ENCODE measurements around the gene SLC17A9.

Gene SLC17A9

GRCh38 chr20:63008541-63009044 is 56.1 kb downstream of the SLC17A9 start:
- no peak overlapping the region for H3K4me3 ChIP-seq (ENCODE audit: low read depth, low read length)
- DNase-seq (ENCODE audit: low read depth), result no peak

DNA sequence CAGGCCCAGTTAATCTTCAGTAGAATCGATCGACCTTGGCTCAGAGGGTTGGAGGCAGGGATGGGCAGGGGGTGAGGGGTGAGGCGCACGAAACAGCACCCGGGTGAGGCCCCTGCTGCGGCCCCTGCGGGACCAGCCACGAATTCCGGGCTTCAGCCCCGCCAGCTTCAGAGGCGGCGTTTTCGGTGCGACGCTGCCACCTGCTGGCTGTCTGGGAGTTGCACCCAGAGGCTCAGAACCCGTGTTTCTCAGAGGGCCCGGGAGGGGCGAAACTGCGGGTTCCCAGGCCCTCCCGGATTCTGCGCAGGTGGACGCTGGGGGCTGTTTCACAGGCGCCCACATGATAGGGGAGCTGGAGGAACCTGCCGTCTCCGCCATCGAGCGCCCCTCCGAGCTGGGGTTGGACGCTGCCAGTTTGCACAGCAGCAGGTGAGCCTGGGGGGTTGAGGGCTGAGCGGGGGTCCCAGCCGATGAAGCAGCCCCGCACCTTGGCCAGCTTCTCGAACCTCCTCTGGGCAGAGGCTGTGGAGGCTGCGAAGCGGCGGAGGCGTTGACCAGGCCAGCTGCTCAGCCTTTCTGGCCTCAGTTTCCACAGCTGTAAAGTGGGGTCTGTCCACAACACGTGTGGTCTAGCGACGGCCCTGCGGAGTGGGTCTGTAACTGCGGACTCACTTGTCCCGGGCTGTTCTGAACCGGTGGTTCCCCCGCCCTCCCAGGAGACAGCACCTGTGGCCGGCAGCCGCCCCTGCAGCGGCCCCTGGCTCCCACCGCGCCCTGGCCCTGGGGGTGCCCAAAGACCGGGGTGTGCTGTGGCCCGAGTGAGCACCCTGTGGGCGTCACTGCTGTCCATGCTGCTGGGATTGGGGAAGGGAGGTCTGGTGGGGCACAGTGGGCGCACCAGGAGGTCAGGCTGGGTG is 56.8 kb downstream of the SLC17A9 start:
- no peak for DNase-seq (ENCODE audit: low read depth)
- no peak overlapping the region for H3K4me3 ChIP-seq (ENCODE audit: low read depth, low read length)

DNA sequence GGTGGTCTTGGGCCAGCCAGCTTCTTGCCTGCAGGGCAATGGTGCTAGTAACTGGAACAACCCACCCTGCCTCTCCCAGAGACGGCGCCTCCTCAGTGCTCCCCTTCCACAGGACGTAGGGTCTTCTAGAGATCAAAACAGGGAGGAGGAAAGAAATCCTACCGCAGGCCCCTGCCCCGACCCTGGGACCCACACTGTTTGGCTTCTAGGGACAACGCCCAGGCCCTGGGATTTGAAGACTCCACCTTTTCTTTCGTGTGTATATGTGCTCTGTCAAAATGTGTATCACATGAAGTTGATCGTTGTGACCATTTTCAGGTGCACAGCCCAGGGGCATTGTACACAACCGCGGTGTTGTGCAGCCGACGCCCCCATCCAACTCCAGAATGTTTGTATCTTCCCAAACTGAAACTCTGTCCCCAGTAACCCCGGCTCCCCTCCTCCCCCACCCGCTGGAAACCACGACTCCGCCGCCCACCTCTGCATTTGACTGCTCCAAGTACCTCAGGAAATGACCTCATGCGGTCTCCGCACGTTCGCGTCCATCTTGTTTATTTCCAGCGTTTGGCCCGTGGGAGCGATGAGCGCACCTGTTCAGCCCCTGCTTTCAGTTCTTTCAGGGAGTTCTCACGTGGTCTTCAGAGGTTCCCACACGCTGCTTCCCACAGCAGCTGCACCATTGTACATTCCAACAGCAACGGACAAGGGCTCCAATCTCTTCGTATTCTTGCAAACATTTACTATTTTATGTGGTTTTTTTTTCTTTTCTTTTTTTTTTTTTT is 57.7 kb downstream of the SLC17A9 start:
- H3K4me3 ChIP-seq (ENCODE audit: low read depth, low read length), result no peak overlapping the region
- DNase-seq (ENCODE audit: low read depth), result no peak

DNA sequence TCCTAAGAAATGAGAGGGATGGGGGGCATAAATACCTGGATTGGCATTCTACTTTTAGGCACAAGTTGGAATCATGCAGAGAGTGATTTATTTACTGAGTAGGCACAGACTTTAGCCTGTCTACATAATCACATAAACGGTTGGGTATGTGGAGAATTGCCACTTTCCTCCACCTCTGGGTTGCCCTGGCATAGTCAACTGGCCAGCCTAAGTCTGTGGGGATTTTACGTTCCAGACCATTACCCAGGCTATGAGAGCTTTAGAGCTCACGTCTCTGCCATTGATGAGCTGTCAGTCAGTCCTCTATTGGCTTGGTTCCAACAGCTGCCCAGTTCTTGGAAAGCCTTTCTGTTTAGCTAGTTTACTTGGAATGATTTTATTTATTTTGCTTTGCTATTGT is 59.3 kb downstream of the SLC17A9 start:
- DNase-seq (ENCODE audit: low read depth), result no peak
- no peak overlapping the region for H3K4me3 ChIP-seq (ENCODE audit: low read depth, low read length)

DNA sequence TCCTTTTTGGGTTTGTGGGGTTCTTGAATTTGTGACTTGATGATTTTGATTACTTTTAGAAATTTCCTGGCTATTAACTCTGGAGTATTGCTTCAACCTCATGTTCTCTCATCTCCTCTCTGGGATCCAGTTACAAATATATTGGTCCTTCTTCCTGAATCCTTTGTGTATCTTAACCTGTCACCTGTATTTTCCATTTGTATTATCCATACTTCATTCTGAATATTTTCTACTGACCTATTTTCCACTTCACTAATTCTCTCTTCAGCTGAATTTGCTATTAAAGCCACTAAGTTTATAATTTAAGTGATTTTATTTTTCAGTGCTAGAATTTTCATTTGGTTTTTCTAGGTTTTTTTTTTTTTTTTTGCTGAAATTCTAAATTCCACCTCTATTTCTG is 60.7 kb downstream of the SLC17A9 start:
- DNase-seq (ENCODE audit: low read depth), result no peak
- no peak overlapping the region for H3K4me3 ChIP-seq (ENCODE audit: low read depth, low read length)

DNA sequence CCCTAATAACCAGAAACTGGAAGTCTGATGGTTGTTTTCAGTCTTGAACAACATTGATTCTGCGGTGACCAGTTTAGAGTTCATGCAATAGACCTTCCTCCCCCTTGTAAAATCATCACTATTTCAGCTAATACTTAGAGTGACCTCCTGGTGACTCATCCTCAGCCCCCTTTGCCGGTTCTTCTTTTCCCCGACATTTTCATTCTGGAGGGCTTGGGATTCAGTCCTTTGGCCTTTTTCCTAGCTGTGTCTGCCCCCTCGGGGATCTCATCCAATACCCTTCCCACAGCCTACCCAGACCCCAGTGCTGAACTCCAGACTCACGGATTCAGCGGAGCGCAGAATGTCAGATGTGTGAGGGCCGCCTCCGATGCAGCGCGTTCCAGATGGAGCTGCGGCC is 61.8 kb downstream of the SLC17A9 start:
- no peak for DNase-seq (ENCODE audit: low read depth)
- H3K4me3 ChIP-seq (ENCODE audit: low read depth, low read length), result no peak overlapping the region

GRCh38 chr20:63014710-63015109 is 62.2 kb downstream of the SLC17A9 start:
- no peak overlapping the region for H3K4me3 ChIP-seq (ENCODE audit: low read depth, low read length)
- DNase-seq (ENCODE audit: low read depth), result no peak

DNA sequence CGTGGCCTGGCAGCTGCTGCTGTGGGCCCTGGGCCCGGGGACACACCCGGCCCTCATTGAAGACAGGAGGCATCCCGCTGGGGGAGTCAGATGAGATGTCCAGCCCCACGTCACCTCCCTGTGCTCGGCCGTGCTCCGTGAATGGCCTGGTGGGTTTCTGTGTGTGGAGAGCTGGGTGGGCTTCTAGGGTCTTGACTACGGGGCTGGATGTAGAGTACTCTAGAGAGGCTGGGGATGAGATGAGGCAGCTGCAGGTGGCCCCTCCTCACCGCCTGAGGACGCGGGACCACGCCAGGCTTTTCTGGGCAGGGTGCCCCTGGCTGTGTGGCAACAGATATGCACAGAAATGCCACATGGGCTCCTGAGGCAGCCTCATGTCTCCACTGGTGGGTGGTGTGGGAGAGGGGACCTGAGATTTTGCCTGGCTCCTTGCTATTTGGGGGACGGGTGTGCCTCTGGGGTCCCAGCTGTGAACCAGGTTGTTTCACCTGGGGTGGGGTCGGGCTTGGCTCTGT is 62.7 kb downstream of the SLC17A9 start:
- no peak overlapping the region for H3K4me3 ChIP-seq (ENCODE audit: low read depth, low read length)

DNA sequence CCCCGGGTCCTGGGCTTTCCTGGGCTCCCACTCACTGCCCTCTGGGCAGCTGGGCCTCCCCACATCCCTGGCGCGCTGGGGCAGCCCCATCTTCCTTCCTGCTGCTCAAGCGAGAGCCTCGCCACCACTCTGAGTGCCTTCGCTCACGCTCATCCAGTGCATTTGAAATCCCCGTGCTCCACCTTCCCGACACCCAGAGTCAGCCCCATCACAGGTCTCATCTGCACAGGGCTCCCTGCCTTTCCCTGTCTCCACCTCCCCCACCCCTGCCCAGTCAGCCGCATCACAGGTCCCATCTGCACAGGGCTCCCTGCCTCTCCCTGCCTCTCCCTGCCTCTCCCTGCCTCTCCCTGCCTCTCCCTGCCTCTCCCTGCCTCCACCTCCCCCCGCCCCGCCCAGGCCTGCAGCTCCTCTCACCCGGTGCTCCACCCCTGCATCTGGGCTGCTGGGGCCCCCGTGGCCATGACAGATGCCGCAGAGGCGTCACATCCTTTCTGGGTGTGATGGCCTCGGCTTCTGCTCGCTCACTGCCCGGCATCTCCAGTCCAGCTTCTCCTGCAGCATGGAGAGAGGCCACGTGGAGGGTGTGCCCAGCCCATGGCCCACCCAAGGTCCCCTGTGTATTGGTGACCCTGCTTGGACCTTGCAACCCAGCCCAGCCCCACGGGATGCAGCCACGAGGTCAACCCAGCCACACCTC is 63.3 kb downstream of the SLC17A9 start:
- no peak overlapping the region for H3K4me3 ChIP-seq (ENCODE audit: low read depth, low read length)

More for the DNA sequence above, 62.7 kb downstream of the SLC17A9 start:
- no peak for DNase-seq (ENCODE audit: low read depth)

DNA sequence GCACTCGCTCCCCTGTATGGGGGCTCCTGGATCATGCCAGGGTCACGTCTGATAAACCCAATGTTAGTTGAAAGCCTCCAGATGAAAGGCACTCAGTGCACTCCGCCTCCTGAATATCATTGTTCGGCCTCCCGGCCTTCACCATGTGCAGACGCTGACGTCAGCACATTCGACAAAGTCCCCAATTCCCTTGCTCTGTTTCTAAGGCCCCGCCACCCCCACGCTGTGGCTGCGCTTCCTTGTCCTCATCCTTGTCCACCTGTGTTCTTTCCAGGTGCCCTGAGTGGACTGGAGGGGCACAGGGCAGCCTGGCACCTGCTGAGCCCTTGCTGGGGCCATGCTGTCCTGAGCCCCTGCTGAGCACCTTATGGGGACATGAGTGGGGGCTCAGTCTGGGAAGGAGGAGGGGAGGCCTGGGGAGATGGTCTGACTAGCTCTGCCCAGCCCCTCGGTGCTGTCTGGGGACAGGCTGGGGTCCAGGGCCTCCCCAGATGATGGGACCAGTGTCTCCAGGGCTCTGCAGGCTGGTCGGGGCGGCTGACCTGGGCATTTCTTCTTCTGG is 64.1 kb downstream of the SLC17A9 start:
- DNase-seq (ENCODE audit: low read depth), result no peak
- H3K4me3 ChIP-seq (ENCODE audit: low read depth, low read length), result no peak overlapping the region

More for the DNA sequence above, 63.3 kb downstream of the SLC17A9 start:
- DNase-seq (ENCODE audit: low read depth), result no peak

DNA sequence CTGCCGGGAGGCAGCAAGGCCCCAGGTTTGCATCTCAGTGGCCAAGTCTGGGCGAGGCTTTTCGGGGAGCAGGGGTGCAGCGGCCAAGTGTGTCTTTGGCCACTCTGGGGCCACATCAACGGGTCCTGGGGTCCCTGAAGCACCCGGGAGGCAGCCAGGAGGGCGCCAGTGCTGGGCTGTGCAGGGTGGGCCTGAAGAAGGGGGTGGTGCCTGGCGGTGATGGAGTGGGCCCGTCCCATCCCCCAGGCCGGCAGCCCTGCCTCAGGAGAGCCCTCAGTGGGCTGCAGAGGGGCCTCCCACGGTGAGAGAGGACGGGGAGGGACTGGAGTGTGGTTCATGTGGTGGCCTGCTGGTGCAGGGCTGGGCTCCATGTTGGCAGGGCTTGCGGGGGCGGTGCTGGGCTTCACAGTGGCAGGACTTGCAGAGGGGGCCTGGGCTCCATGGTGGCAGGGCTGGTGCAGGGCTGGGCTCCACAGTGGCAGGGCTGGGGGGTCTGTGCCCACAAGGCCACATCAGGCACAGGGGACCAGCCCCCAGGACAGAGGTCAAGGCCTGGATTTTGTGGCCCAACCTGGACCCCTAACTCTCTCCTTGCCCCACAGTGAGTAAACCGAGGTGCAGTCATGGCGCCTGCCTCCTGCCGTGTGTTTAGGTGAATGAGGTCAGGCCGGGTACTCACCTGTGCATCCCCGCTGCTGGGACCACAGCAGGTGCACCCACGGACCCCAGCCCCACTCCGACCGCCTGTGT is 64.7 kb downstream of the SLC17A9 start:
- no peak overlapping the region for H3K4me3 ChIP-seq (ENCODE audit: low read depth, low read length)
- DNase-seq (ENCODE audit: low read depth), result no peak

GRCh38 chr20:63017826-63018411 is 65.4 kb downstream of the SLC17A9 start:
- H3K4me3 ChIP-seq (ENCODE audit: low read depth, low read length), result no peak overlapping the region
- no peak for DNase-seq (ENCODE audit: low read depth)
